ENCODE results near the gene ADGRA1.

Gene ADGRA1

DNA sequence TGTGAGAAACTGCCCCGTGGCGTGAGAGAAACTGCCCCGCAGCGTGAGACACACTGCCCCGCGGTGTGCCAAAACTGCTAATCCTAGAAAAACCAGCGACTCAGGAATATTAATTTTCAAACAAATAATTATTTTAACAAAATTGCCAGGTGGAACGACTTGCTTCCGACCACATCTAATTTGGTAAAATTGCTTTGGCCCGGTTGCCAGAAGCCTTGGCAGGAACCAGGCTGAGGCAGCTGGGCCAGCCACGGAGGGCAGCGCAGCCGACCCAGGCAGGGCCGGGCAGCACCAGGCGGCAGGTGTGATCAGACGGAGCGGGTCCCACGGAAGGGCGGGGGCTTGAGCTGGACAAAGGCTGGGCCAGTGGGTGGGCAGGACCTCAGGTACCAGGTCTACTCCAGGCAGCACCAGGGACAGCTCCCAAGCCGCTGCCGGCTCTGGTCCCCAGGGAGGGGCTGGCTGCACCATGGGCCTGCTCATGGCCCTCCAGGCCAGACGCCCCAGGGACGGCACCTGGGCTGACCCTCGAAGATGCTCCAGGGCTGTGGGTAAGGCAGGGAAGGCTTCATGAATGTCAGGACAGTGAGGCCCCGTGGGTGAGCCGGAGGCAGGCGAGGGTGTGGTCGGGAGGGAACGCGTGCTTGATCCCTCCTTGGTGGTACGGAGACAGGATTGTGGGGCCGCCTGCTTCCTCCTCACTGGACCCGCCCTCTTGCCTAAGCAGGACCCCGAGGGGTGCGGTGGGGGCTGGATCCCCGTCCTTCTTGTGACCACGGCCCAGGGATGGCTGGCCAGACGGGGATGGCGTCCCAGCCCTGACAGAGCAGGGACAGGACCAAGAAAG, 7.7 kb upstream of the ADGRA1 start:
- peak; percentile 44 for DNase-seq

DNA sequence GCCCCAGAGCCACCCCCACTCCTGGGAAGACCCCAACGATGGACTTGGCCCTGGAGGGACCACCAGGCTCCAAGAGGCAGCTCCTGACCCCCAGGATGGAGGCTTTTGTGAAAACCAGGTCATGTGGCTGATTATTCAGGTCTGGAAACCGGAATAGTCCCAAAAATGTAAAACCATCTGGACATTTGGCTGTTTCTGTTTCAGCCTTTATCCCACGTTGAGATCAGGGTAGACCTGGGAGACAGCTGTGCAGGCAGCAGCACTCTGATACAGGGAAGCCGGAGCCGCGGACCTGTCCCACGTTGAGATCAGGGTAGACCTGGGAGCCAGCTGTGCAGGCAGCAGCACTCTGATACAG, 7.1 kb upstream of the ADGRA1 start:
- DNase-seq: no peak

GRCh38 chr10:133081636-133082035, 6.1 kb upstream of the ADGRA1 start:
- DNase-seq: no peak

GRCh38 chr10:133082685-133083421, 4.9 kb upstream of the ADGRA1 start:
- peak; percentile 89 for DNase-seq

- DNase-seq: no peak
Observed at GRCh38 chr10:133083422-133084100, 4.2 kb upstream of the ADGRA1 start.

DNA sequence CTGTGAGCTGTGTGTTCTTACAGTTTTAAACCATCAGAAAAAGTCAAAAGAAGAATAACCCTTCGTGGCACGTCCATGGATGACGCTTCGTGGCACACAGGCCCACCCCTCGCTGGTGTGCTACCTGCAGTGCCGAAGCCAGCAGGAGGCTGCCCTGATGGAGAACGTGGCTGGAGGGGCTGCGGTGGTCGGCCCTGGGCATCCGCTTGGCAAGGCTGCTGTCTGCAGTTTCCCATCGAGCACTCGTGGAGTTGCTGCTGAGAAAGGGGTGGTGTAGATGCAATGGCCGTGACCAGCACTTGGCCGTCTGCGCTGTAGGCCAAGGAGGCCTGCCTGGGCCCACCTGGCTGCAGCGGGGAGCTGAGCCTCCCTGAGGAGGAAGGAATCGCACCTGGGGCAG, 3.2 kb upstream of the ADGRA1 start:
- DNase-seq: no peak

DNA sequence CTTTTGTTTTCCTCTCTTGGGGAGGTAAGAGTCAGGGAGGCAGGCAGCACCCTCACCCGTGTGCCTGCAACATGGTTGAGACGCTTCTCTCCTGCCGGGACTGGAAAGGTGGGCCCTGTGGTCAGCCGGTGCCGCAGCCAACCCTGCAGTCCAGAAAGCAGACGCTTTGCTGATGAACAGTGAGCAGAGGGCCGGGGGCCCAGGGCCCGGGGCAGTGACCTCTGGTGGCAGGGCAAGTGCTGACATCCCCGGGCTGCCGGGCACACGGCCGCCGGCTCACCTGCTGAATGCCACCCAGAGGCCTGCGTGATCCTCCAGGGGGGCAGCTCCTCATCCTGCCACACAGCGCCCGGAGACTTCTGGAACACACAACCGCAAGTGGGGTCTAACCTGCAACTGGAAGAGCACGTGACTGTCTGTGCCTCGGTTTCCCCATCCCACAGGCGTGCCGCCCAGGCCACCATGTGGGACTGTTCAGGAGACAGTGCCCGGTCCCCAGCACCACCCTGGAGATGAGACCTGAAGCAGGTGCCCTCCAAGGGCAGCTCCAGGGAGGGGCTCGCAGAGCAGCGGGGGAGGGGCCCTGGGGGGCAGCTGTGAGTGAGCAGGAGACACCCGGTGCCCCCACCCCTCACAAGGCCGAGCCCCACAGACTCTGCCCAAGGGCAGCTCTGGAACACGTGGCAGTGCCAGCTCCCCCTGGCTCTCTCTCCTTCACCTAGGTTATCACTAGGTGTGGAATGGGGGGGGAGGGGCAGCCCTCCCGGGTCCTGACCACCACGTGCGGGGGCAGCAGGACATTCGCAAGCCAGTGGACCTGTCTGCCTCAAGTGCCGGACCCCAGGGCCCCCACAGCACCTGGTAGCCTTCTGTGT, 2.2 kb upstream of the ADGRA1 start:
- no peak for DNase-seq

GRCh38 chr10:133086247-133086646, 1.5 kb upstream of the ADGRA1 start:
- DNase-seq: no peak

DNA sequence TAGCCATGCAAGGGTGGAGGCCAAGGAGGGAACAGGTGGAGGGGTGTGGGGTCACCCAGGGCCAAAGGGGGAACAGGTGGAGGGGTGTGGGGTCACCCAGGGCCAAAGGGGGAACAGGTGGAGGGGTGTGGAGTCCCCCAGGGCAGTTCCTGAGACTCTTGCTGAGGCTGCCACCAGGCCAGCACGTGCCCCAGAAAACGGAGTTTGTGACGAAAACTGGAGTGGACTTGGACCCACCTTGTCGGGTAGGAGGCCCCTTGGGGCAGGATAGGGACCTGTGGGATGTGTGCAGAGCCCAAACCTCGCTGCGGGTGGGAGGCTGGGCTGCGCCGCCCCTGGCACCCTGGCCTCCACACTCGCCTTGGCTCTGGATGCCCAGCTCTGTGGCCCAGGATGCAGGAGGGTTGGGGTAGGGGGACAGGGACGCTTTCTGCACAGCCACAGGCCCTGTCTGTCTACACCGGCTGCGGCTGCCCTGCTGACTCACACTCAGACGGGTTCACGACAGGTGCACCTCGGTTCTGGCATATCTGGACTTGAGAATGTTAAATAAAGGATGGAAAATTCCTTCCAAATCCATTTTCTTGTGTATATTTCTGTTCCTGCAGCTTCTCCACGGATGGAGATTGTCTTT, 562 bp upstream of the ADGRA1 start:
- DNase-seq: no peak

- DNase-seq: peak; percentile 77
Observed at GRCh38 chr10:133088179-133088955, 643 bp downstream of the ADGRA1 start.

- DNase-seq: peak; percentile 80
Observed at GRCh38 chr10:133088956-133089800, 1.5 kb downstream of the ADGRA1 start.

GRCh38 chr10:133090101-133090500, 2.4 kb downstream of the ADGRA1 start:
- no peak for DNase-seq

DNA sequence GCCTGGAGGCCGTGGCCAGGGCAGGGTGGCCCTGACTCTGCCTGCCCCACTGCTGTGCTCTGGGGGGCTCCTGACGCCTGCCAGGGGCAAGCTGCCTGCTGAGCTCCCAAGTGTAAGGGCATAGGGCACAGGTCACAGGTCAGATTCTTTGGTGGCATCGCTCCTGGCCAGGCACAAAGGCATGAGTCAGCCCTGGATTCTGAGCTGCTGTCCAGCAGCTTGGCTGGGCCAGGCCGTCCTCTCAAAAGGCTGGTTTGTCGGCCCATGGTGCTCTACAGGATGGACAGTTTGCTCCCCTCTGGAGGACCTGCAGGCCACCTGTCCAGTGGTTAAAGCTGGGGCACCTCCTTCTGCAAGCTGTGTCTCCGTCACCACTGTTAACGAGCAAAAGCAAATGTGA, 2.9 kb downstream of the ADGRA1 start:
- no peak for DNase-seq

- no peak for DNase-seq
Observed at GRCh38 chr10:133091316-133091715, 3.6 kb downstream of the ADGRA1 start.

DNA sequence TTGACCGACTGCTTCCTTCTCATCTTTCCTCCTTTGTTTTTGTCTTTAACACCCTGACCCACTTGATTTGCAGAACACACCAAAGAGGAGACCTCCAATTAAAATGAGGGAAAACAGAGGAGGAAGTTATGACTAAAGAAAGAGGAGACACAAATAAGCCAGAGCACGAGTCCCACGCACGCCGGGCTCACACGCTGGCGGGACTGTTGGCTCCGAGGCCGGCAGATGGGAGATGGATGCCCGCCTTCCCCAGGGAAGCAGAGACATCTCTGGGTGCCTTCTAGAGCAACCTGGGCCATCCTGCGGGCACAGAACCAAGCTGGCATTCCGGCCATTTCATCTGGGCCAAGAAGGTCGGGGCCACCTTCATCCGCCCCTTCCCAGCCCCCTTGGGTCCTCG, 5.6 kb downstream of the ADGRA1 start:
- DNase-seq: no peak

DNA sequence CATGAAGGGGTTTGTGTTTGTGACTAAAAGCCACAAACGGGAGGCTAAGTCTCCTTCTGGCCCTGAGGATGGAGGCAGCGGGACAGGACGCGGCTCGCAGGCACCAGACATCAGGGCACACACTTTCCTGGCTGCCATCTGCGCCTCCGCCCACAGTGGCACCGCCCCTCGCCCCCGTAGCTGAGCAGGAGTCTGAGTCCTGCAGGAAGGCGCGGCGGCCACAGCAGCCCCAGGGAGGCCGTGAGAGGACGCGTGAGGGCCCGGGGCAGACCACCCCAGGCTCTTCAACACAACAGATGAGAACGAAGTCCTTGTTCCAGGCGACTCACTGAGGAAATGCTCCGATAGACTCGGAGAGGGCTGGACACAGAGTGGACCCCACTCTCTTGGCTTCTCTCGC, 6.6 kb downstream of the ADGRA1 start:
- DNase-seq: no peak

DNA sequence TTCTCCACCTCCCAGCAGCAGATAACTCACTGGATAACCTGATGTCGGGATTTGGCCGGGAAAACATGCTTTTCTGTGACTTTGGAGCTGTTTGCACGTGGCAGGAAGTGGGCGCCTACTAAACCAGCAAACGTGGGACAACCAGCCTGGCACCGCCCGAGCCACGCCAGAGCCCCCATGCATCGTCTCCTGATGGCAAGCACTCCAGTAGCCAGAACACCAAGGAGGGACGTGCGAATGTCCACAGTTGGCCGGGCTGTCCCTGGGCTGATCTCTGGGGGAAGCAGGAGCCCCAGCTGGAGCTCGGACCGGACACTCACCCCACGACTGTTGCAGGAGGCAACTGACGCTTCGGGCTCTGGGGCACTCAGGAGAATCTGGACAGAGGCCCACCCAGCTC, 7.1 kb downstream of the ADGRA1 start:
- no peak for DNase-seq

GRCh38 chr10:133095586-133095985, 7.9 kb downstream of the ADGRA1 start:
- no peak for DNase-seq

DNA sequence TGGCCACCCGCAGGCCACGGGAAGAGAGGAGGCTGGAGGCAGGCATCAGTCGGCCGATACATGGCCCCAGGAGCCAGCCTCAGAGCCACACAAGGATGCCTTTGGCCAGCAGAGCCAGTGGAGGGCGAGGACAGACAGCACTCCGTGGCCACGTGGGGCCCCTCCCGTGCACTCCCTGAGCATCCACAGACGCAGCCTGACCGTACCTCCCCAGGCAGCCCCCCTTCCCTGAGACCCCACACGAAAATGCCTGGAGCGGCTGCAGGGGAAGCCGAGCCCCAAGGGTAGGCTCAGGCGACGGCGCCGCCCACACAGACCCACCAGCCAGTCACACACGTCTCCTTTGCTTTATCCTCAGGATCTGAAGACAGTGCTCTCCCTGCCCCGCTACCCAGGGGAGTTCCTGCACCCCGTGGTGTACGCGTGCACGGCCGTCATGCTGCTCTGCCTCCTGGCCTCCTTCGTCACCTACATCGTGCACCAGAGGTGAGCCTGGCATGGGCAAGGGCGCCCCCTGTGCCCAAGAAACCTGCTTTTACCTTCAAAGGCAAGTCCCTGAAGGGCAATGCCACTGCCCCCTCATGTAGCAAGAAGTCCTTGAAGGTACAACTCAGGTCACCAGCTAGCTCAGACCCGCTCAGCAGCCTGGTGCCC, 9.0 kb downstream of the ADGRA1 start:
- DNase-seq: no peak

- no peak for DNase-seq
Observed at GRCh38 chr10:133097418-133097817, 9.7 kb downstream of the ADGRA1 start.

All from retina (tissue), 1 donor.